Measurements from ENCODE around the gene ZNF609. TPM values are rescaled to one million over a fixed set of nuclear protein-coding genes. Genes with fewer than 3 reads are reported as not detected.
"Not testable (repeated sequence)": the region's sequence is repeated elsewhere in the genome, so short reads cannot be mapped to it uniquely, and the experiment has no call there.

Gene ZNF609
- total and polyA plus RNA-seq, 10 of the 15 experiments (the other 5 are each of a cell fraction or from before 2014, with no cell fraction given) = 5.1 to 35.3 (median 13.6) TPM

DNA sequence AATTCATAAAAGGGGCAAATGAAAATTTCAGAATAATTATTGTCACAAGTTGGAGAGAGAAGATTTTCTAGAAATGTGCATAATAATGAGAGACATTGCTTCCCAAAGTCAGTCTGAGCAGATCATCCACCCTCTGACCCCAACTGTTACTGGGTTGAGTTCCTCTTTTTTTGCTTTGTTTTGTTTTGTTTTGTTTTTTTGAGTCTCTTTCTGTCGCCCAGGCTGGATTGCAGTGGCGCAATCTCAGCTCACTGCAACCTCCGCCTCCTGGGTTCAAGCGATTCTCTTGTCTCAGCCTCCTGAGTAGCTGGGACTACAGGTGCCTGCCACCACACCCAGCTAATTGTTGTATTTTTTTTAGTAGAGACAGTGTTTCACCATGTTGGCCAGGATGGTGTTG is 179.4 kb downstream of the ZNF609 start:
- H3K4me2 ChIP-seq (ENCODE audit: control insufficient read depth, insufficient read depth); BruUV-seq (replicated peaks); H4K20me1 ChIP-seq (ENCODE audit: control insufficient read depth, insufficient read depth); H3K9me3 ChIP-seq (replicated peaks; ENCODE audit: control insufficient read depth, insufficient read depth, low read length); H3K4me3 ChIP-seq; in situ Hi-C loops (cut with MboI); ATAC-seq; DNase-seq (ENCODE audit: low read depth, low spot score); H3K27ac ChIP-seq (ENCODE audit: control insufficient read depth, insufficient read depth); H3K27me3 ChIP-seq (replicated peaks in 1 of 2; ENCODE audit: control insufficient read depth in 2 of 2, insufficient read depth in 2 of 2, low read length in 1 of 2); H2AFZ ChIP-seq (ENCODE audit: control insufficient read depth, low read depth, low read length); H3K9ac ChIP-seq (ENCODE audit: control insufficient read depth, insufficient read depth, low read length): not testable (repeated sequence)
- Histone ChIP-seq H3K4me1 (ENCODE audit: control insufficient read depth, insufficient read depth, low read length) (peaks cover 27% of the 10 kb centered on the region), H3K36me3 (ENCODE audit: control insufficient read depth in 2 of 2, insufficient read depth in 2 of 2, low read length in 1 of 2) (peaks cover 0 to 23% of the 10 kb centered on the region in 2 experiments), H3K79me2 (ENCODE audit: control insufficient read depth, insufficient read depth, low read length) (peaks cover 44% of the 10 kb centered on the region)
- intact Hi-C loops (cut with micrococcal nuclease; ENCODE audit: unreplicated experiment) = loop anchor here (10.0 kb wide), 1 partner anchor 215 kb away; no protein-coding TSS in a partner anchor
- RAD21 ChIA-PET (ENCODE audit: unreplicated experiment) = interaction anchor here (1.3 to 3.0 kb wide), 2 partner anchors 12 to 173 kb away, joined by 5 to 19 read pairs; no protein-coding TSS in a partner anchor
- SMC1A ChIA-PET (ENCODE audit: uncharacterized antibody, unreplicated experiment) = interaction anchor here (0.8 to 3.8 kb wide), 5 partner anchors 11 to 137 kb away, joined by 4 to 53 read pairs (median 7); no protein-coding TSS in a partner anchor
- POLR2A ChIA-PET = interaction anchor here (1.1 to 2.0 kb wide), 2 partner anchors 11 to 20 kb away, joined by 3 to 13 read pairs; no protein-coding TSS in a partner anchor
- TF ChIP-seq, protein P1, sequence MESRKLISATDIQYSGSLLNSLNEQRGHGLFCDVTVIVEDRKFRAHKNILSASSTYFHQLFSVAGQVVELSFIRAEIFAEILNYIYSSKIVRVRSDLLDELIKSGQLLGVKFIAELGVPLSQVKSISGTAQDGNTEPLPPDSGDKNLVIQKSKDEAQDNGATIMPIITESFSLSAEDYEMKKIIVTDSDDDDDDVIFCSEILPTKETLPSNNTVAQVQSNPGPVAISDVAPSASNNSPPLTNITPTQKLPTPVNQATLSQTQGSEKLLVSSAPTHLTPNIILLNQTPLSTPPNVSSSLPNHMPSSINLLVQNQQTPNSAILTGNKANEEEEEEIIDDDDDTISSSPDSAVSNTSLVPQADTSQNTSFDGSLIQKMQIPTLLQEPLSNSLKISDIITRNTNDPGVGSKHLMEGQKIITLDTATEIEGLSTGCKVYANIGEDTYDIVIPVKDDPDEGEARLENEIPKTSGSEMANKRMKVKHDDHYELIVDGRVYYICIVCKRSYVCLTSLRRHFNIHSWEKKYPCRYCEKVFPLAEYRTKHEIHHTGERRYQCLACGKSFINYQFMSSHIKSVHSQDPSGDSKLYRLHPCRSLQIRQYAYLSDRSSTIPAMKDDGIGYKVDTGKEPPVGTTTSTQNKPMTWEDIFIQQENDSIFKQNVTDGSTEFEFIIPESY (IDR thresholded peaks at IDR 0.05) = peak; percentile 38; the same call in 1 of the 2 replicates
- peak; percentile 82 for TF ChIP-seq SPI1 (IDR thresholded peaks at IDR 0.05; ENCODE audit: borderline replicate concordance, insufficient read depth, low read depth, low read length)
- CTCF ChIA-PET = interaction anchor here (0.6 to 1.9 kb wide), 5 partner anchors 10 to 530 kb away, joined by 3 to 8 read pairs (median 4); no protein-coding TSS in a partner anchor
- peak; percentile 69 for FAIRE-seq
- WGBS (ENCODE audit: insufficient coverage, insufficient replicate concordance, low lambda C conversion rate, missing lambda C conversion rate) = 88% methylated on average over 4 of the region's 4 CpGs
